Activated CD4-positive, alpha-beta T cell treated with anti-CD3 and anti-CD28 coated beads for 36 hours (primary cell): ENCODE measurements around the gene FRK. TPM values are rescaled to one million over a fixed set of nuclear protein-coding genes. Genes with fewer than 3 reads are reported as not detected.
"Not testable (repeated sequence)": the region's sequence is repeated elsewhere in the genome, so short reads cannot be mapped to it uniquely, and the experiment has no call there.

Experiments
- ATAC-seq: fragments of 200-7000 bp; cut with Tn5 transposase; one replicate; pipeline ENCODE4 v1.10.0; 2021; ENCODE audit warnings: mild to moderate bottlenecking, moderate library complexity
- CTCF ChIA-PET: fragments of 350-600 bp; sonication (Branson Sonifier 250); formaldehyde crosslinking; loops from one replicate; lab custom pipeline; 2021; ENCODE audit warnings: antibody characterized with exemption; lab: Charles Lee
- POLR2A ChIA-PET: fragments of 350-600 bp; sonication (Branson Sonifier 250); formaldehyde crosslinking; loops from one replicate; lab custom pipeline; 2021; ENCODE audit warnings: antibody characterized with exemption, inconsistent platforms; lab: Charles Lee
- DNase-seq: peaks from one replicate; pipeline ENCODE4 v3.0.0-alpha.2; 2020
- H3K27ac Mint-ChIP-seq: one replicate; pipeline ENCODE4 v1.8.0; 2021; ENCODE audit warnings: mixed read lengths
- H3K27me3 Mint-ChIP-seq: one replicate; pipeline ENCODE4 v1.8.0; 2021; ENCODE audit warnings: mixed read lengths
- H3K36me3 Mint-ChIP-seq: one replicate; pipeline ENCODE4 v1.8.0; 2021; ENCODE audit warnings: low read depth, mixed read lengths
- H3K4me1 Mint-ChIP-seq: one replicate; pipeline ENCODE4 v1.8.0; 2021; ENCODE audit warnings: mixed read lengths
- H3K4me3 Mint-ChIP-seq: one replicate; pipeline ENCODE4 v1.8.0; 2021; ENCODE audit warnings: mild to moderate bottlenecking, moderate library complexity, mixed read lengths
- H3K9me3 Mint-ChIP-seq: one replicate; pipeline ENCODE4 v1.8.0; 2021; ENCODE audit warnings: low read depth, mixed read lengths
- intact Hi-C, 2 experiments: fragments of 100-400 bp; cut with DNase I in 1 of 2; cut with micrococcal nuclease in 1 of 2; formaldehyde crosslinking; loops; one replicate each; pipeline versions ENCODE4 v1.14.2 to v1.15.1; 2022 to 2024; cut with DNase I, micrococcal nuclease
- total RNA-seq, 2 experiments: library from RNA; stranded (reverse); gene quantifications; one replicate each; pipeline ENCODE4 v1.2.3, GENCODE V29; 2021

The FRK gene
- total RNA-seq, 2 experiments from 2014 or later, result 0.02 to 0.05 TPM

GRCh38 chr6:116051244-116051643 lies 9.4 kb downstream of the FRK start:
- no peaks in the 10 kb centered on the region for H3K36me3 Mint-ChIP-seq
- H3K9me3 Mint-ChIP-seq, result no peaks in the 10 kb centered on the region
- ATAC-seq (no peak), DNase-seq (no peak)
- peaks cover 8% of the 10 kb centered on the region for H3K27me3 Mint-ChIP-seq
- no peaks in the 10 kb centered on the region for H3K4me1 Mint-ChIP-seq
- H3K27ac Mint-ChIP-seq, result no peak overlapping the region
- ChIA-PET CTCF (interaction anchor here (1.3 kb wide), 1 partner anchor 13 kb away, joined by 4 read pairs; no protein-coding TSS in a partner anchor), POLR2A (no interaction called here)
- no peak overlapping the region for H3K4me3 Mint-ChIP-seq
- intact Hi-C loops, result no loop called here

DNA sequence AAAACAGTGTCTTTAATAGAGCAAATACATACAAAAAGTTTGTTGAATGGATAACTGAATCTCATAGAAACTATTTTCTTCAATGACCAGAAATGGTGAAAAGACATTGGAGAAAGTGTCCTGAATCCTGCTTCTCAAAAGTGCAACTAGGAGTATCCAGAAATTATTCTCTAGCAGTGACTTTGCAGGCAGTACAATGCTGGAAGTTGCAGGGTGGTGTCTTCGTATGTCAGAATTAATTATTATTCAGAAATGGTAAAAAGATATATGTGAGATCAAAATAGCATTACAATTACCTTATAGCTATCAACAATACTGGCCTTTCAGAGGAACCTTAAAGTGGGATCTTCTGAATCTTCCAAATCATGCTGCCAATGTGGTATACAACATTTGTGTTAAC lies 10.0 kb downstream of the FRK start:
- ChIA-PET POLR2A (no interaction called here), CTCF (no interaction called here)
- Mint-ChIP-seq H3K9me3 (no peaks in the 10 kb centered on the region), H3K27ac (no peak overlapping the region), H3K27me3 (peaks cover 8% of the 10 kb centered on the region), H3K4me1 (no peaks in the 10 kb centered on the region), H3K4me3 (no peak overlapping the region), H3K36me3 (no peaks in the 10 kb centered on the region)
- no peak for DNase-seq
- no peak for ATAC-seq
- intact Hi-C loops, result no loop called here

GRCh38 chr6:116049321-116049720 lies 11.4 kb downstream of the FRK start:
- H3K27ac Mint-ChIP-seq, result no peak overlapping the region
- intact Hi-C loops, result no loop called here
- no peak for ATAC-seq
- peaks cover 8% of the 10 kb centered on the region for H3K27me3 Mint-ChIP-seq
- H3K36me3 Mint-ChIP-seq, result no peaks in the 10 kb centered on the region
- no peaks in the 10 kb centered on the region for H3K4me1 Mint-ChIP-seq
- no peak overlapping the region for H3K4me3 Mint-ChIP-seq
- POLR2A ChIA-PET, result no interaction called here
- CTCF ChIA-PET, result no interaction called here
- H3K9me3 Mint-ChIP-seq, result no peaks in the 10 kb centered on the region
- no peak for DNase-seq

DNA sequence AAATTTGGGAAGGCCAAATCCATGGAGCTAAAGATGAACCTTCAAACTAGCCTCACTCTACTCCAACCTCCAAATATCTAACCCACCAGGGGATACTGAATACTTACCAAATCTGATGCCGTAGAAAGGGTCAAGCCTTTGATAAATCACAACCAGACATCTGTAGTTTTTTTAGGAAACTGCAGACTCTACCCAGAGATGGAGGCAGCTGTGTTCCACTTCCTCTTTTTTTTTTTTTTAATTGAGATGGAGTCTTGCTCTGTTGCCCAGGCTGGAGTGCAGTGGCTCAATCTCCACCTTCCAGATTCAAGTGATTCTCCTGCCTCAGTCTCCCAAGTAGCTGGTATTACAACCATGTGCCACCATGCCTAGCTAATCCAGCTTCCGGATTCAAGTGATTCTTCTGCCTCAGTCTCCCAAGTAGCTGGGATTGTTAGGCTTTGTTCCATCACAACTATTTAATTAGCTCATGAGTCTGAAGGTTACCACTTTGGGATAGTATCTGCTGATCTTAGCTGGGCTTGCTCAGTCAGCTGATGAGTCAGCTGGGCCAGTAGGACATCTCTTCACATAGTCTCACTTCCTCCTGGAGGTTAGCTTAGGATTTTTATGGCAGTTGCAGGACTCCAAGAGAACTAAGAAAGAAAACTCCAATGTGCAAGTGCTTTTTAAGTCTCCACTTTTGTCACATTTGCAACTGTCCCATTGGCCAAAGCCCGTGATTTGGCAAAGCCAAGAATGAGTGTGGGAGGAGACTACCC lies 13.3 kb downstream of the FRK start:
- no peaks in the 10 kb centered on the region for H3K9me3 Mint-ChIP-seq
- no peaks in the 10 kb centered on the region for H3K36me3 Mint-ChIP-seq
- DNase-seq, result no peak
- intact Hi-C loops, result no loop called here
- H3K4me1 Mint-ChIP-seq, result no peaks in the 10 kb centered on the region
- ChIA-PET POLR2A (no interaction called here), CTCF (no interaction called here)
- H3K4me3 Mint-ChIP-seq, result no peak overlapping the region
- H3K27me3 Mint-ChIP-seq, result peaks cover 20% of the 10 kb centered on the region
- ATAC-seq, result no peak
- H3K27ac Mint-ChIP-seq, result no peak overlapping the region

DNA sequence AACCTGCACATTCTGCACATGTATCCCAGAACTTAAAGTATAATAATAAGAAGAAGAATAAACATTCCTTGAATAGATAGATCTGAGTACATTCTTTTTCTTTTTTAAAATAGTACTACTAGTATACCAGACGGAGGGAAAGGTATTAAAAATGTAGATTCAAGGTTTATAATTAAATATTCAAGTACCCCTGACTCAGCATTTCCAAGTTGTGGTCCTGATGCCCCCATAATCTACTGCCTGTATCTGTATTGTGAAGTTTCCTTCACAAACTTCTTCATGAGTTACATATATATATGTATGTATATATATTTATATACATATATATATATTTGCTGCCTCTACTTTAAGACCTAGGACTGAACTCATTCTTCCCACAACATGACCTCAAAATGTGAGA lies 14.0 kb downstream of the FRK start:
- POLR2A ChIA-PET, result no interaction called here
- intact Hi-C loops, result no loop called here

GRCh38 chr6:116046272-116046671 lies 14.4 kb downstream of the FRK start:
- H3K27ac Mint-ChIP-seq, POLR2A ChIA-PET, ATAC-seq, CTCF ChIA-PET, H3K4me3 Mint-ChIP-seq, H3K4me1 Mint-ChIP-seq, DNase-seq, intact Hi-C loops, H3K9me3 Mint-ChIP-seq, H3K36me3 Mint-ChIP-seq: not testable (repeated sequence)
- peaks cover 23% of the 10 kb centered on the region for H3K27me3 Mint-ChIP-seq

More for the DNA sequence above, 14.0 kb downstream of the FRK start:
- CTCF ChIA-PET, result no interaction called here
- Mint-ChIP-seq H3K27ac (no peak overlapping the region), H3K4me3 (no peak overlapping the region), H3K4me1 (no peaks in the 10 kb centered on the region), H3K27me3 (peaks cover 20% of the 10 kb centered on the region), H3K36me3 (no peaks in the 10 kb centered on the region), H3K9me3 (no peaks in the 10 kb centered on the region)
- DNase-seq (no peak), ATAC-seq (no peak)

- no peak overlapping the region for H3K27ac Mint-ChIP-seq
- DNase-seq, result no peak
Measured at GRCh38 chr6:116041934-116042333, 18.8 kb downstream of the FRK start.

GRCh38 chr6:116040993-116041392 lies 19.7 kb downstream of the FRK start:
- DNase-seq (no peak), ATAC-seq (no peak)
- no peaks in the 10 kb centered on the region for H3K36me3 Mint-ChIP-seq
- intact Hi-C loops, result no loop called here
- no peak overlapping the region for H3K4me3 Mint-ChIP-seq
- H3K4me1 Mint-ChIP-seq, result no peaks in the 10 kb centered on the region
- H3K27me3 Mint-ChIP-seq, result peaks cover 20% of the 10 kb centered on the region
- CTCF ChIA-PET, result no interaction called here
- no peaks in the 10 kb centered on the region for H3K9me3 Mint-ChIP-seq
- POLR2A ChIA-PET, result no interaction called here
- no peak overlapping the region for H3K27ac Mint-ChIP-seq

More at GRCh38 chr6:116041934-116042333, 18.8 kb downstream of the FRK start:
- Mint-ChIP-seq H3K36me3 (no peaks in the 10 kb centered on the region), H3K4me3 (no peak overlapping the region), H3K27me3 (peaks cover 20% of the 10 kb centered on the region), H3K4me1 (no peaks in the 10 kb centered on the region), H3K9me3 (no peaks in the 10 kb centered on the region)
- ChIA-PET CTCF (interaction anchor here (0.6 to 1.0 kb wide), 2 partner anchors 11 to 38 kb away, joined by 3 read pairs; no protein-coding TSS in a partner anchor), POLR2A (no interaction called here)
- intact Hi-C loops, result no loop called here
- ATAC-seq, result no peak

DNA sequence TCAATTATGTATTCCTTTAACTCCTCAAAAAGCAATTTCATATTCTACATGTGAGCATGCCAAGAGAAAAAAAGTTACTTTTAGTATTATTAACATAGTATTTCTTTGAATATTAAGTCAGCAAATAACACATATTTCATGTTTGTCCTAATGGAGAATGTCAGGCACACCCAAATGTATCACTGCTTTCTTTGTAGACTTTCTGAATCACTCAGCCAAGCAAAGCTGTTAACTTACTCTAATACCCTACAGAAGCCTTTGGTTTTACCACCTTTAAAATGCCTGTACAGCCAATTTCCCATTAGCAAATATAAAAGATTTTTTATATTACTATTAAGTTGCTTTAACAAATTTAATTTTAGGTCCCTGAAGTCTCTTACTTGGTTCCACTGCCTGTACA lies 23.8 kb downstream of the FRK start:
- peaks cover 19% of the 10 kb centered on the region for H3K27me3 Mint-ChIP-seq
- H3K36me3 Mint-ChIP-seq, result no peaks in the 10 kb centered on the region
- CTCF ChIA-PET, result no interaction called here
- DNase-seq, result no peak
- no peak overlapping the region for H3K4me3 Mint-ChIP-seq
- H3K27ac Mint-ChIP-seq, result no peak overlapping the region
- intact Hi-C loops, result no loop called here
- no peaks in the 10 kb centered on the region for H3K9me3 Mint-ChIP-seq
- no peak for ATAC-seq
- POLR2A ChIA-PET, result no interaction called here
- no peaks in the 10 kb centered on the region for H3K4me1 Mint-ChIP-seq

DNA sequence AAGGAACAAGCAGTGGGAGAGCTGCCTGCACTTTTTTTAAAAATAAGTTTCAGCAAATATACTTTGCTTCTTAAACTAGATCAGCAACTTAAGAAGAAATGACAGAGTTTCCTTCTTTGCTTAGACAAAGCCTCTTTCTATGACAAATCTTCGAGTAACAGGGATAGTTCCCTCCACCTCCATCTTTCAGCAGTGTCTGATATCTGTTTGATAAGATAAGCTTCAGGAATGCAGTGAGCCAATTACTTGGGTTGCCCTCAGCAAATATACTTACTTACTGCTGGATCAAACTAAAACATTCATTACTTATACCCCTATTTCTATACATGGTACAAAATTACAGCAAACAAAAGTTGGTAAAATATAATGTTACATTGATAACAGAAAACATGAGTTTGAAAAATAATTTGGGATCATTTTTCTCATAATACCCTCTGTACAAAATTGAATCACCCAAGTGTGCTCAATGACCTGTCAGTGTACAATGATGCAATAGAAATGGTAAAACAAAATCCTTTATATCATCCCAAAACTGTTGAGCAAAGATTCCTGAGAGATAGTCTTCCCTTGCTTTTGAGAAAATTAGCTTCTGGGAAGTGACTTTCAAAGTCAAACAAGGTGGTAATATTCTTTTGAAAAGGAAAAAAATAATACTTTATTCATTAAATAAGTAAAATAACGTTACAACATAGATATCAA lies 24.5 kb downstream of the FRK start:
- CTCF ChIA-PET, result no interaction called here
- H3K27me3 Mint-ChIP-seq, result peaks cover 19% of the 10 kb centered on the region
- intact Hi-C loops, result no loop called here
- no peak for DNase-seq
- no peak for ATAC-seq
- H3K4me1 Mint-ChIP-seq, result no peaks in the 10 kb centered on the region
- H3K4me3 Mint-ChIP-seq, result no peak overlapping the region
- no peak overlapping the region for H3K27ac Mint-ChIP-seq
- POLR2A ChIA-PET, result no interaction called here
- no peaks in the 10 kb centered on the region for H3K9me3 Mint-ChIP-seq
- H3K36me3 Mint-ChIP-seq, result no peaks in the 10 kb centered on the region

- Mint-ChIP-seq H3K36me3 (no peaks in the 10 kb centered on the region), H3K27ac (no peak overlapping the region), H3K4me1 (no peaks in the 10 kb centered on the region), H3K9me3 (no peaks in the 10 kb centered on the region), H3K27me3 (peaks cover 17% of the 10 kb centered on the region), H3K4me3 (no peak overlapping the region)
- ChIA-PET POLR2A (no interaction called here), CTCF (no interaction called here)
- ATAC-seq, result no peak
- intact Hi-C loops, result no loop called here
- no peak for DNase-seq
Measured at GRCh38 chr6:116035616-116036015, 25.1 kb downstream of the FRK start.

- Mint-ChIP-seq H3K36me3 (no peaks in the 10 kb centered on the region), H3K4me1 (no peaks in the 10 kb centered on the region), H3K4me3 (no peak overlapping the region), H3K27ac (no peak overlapping the region), H3K27me3 (peaks cover 24% of the 10 kb centered on the region), H3K9me3 (no peaks in the 10 kb centered on the region)
- ATAC-seq (no peak), DNase-seq (no peak)
- POLR2A ChIA-PET, result no interaction called here
- intact Hi-C loops, result no loop called here
- CTCF ChIA-PET, result no interaction called here
Measured at GRCh38 chr6:116034327-116034726, 26.4 kb downstream of the FRK start.
